ENCODE data around the gene CCDC154. TPM values are rescaled to one million over a fixed set of nuclear protein-coding genes. Genes with fewer than 3 reads are reported as not detected.

CCDC154 gene
- total and polyA plus RNA-seq, 2 donors (not counting 3 experiments of a cell fraction or from before 2014, with no cell fraction given): 0.65 to 0.75 TPM

GRCh38 chr16:1429012-1429411 lies 15.3 kb downstream of the CCDC154 start:
- no peaks in the 10 kb centered on the region for H3K36me3 ChIP-seq (ENCODE audit: control insufficient read depth in 2 of 2, extremely low read depth in 1 of 2, insufficient read depth in 2 of 2, low read length in 2 of 2)
- FAIRE-seq (no peak), DNase-seq (ENCODE audit: low read depth, low spot score) (no peak)
- no peak overlapping the region for H3K9ac ChIP-seq (replicated peaks; ENCODE audit: extremely low read depth, insufficient read depth, low read length)
- no peak for TF ChIP-seq CTCF (IDR thresholded peaks at IDR 0.05; ENCODE audit: extremely low read depth in 1 of 2, insufficient read depth in 1 of 2, low read depth in 1 of 2, low read length in 2 of 2)
- TF ChIP-seq FOS (IDR thresholded peaks at IDR 0.05; ENCODE audit: borderline replicate concordance, insufficient read depth, low read length): no peak
- TF ChIP-seq EZH2 (IDR thresholded peaks at IDR 0.05; ENCODE audit: borderline replicate concordance, low read depth, low read length, severe bottlenecking): no peak
- TF ChIP-seq POLR2A (IDR thresholded peaks at IDR 0.05; ENCODE audit: low read depth, low read length): no peak
- no peak for TF ChIP-seq GATA2 (IDR thresholded peaks at IDR 0.05; ENCODE audit: insufficient read depth, insufficient read length, low read depth, low read length)
- TF ChIP-seq POLR2AphosphoS5 (IDR thresholded peaks at IDR 0.05; ENCODE audit: insufficient read depth, low read depth, low read length): no peak
- no peak for TF ChIP-seq MYC (IDR thresholded peaks at IDR 0.05; ENCODE audit: low read depth, low read length)
- TF ChIP-seq JUN (IDR thresholded peaks at IDR 0.05; ENCODE audit: borderline replicate concordance, insufficient read depth, insufficient read length, low read depth): no peak
- TF ChIP-seq MAX (IDR thresholded peaks at IDR 0.05; ENCODE audit: insufficient read depth, insufficient read length): no peak
- intact Hi-C loops (cut with micrococcal nuclease): loop anchor here (10.0 kb wide), 1 partner anchor 276 kb away; the partner anchor contains the start of gene MAPK8IP3
- no peaks in the 10 kb centered on the region for H3K4me1 ChIP-seq (ENCODE audit: control insufficient read depth, extremely low read depth, insufficient read depth, low read length)
- BruUV-seq (replicated peaks): no TSS peak
- CTCF ChIA-PET: interaction anchor here (0.8 to 1.7 kb wide), 4 partner anchors 8 to 321 kb away, joined by 3 to 8 read pairs (median 5); partner anchors contain the start of gene UQCC4
- H3K4me2 ChIP-seq (ENCODE audit: insufficient read depth, low read length): no peak overlapping the region
- dilution Hi-C loops (cut with MboI; ENCODE audit: extremely low pct_ligation_motif_present, low sequenced_read_pairs): no loop called here
- H2AFZ ChIP-seq (ENCODE audit: low read depth, low read length): peak overlapping the region; percentile 57
- H3K4me3 ChIP-seq (replicated peaks in 1 of 3; ENCODE audit: insufficient read depth in 1 of 3, low read depth in 1 of 3, low read length in 3 of 3): no peak overlapping the region
- H3K9me3 ChIP-seq (replicated peaks; ENCODE audit: control insufficient read depth, insufficient read depth, low read length): no peaks in the 10 kb centered on the region
- no peaks in the 10 kb centered on the region for H3K79me2 ChIP-seq (ENCODE audit: control insufficient read depth, insufficient read depth, low read length)
- POLR2A ChIA-PET: interaction anchor here (0.7 kb wide), 1 partner anchor 343 kb away, joined by 4 read pairs; no protein-coding TSS in a partner anchor
- H4K20me1 ChIP-seq (replicated peaks; ENCODE audit: control insufficient read depth, extremely low read depth, insufficient read depth, low read length): no peaks in the 10 kb centered on the region
- no peak overlapping the region for H3K27ac ChIP-seq (ENCODE audit: insufficient read depth, low read depth, low read length)
- no peaks in the 10 kb centered on the region for H3K9me1 ChIP-seq (replicated peaks; ENCODE audit: control insufficient read depth, extremely low read depth, insufficient read depth, low read length)
- no peaks in the 10 kb centered on the region for H3K27me3 ChIP-seq (ENCODE audit: control insufficient read depth in 2 of 2, insufficient read depth in 2 of 2, low read length in 2 of 2)

All from endothelial cell of umbilical vein (primary cell).